GM12892 (cell line): Measurements from ENCODE around the gene NUPR2.

Experiments used
- POLR2A ChIP-seq: IDR thresholded peaks from 2 replicates; pipeline ENCODE4 v1.6.1; 2011; ENCODE audit warnings: low read depth, low read length, control low read depth
- POLR2AphosphoS5 ChIP-seq: IDR thresholded peaks from 2 replicates; pipeline ENCODE4 v1.6.1; 2011; ENCODE audit warnings: low read depth, low read length, control low read depth
- TAF1 ChIP-seq: IDR thresholded peaks from 2 replicates; pipeline ENCODE4 v1.6.1; 2011; ENCODE audit warnings: low read depth, mild to moderate bottlenecking, control low read depth, low read length, borderline replicate concordance

DNA sequence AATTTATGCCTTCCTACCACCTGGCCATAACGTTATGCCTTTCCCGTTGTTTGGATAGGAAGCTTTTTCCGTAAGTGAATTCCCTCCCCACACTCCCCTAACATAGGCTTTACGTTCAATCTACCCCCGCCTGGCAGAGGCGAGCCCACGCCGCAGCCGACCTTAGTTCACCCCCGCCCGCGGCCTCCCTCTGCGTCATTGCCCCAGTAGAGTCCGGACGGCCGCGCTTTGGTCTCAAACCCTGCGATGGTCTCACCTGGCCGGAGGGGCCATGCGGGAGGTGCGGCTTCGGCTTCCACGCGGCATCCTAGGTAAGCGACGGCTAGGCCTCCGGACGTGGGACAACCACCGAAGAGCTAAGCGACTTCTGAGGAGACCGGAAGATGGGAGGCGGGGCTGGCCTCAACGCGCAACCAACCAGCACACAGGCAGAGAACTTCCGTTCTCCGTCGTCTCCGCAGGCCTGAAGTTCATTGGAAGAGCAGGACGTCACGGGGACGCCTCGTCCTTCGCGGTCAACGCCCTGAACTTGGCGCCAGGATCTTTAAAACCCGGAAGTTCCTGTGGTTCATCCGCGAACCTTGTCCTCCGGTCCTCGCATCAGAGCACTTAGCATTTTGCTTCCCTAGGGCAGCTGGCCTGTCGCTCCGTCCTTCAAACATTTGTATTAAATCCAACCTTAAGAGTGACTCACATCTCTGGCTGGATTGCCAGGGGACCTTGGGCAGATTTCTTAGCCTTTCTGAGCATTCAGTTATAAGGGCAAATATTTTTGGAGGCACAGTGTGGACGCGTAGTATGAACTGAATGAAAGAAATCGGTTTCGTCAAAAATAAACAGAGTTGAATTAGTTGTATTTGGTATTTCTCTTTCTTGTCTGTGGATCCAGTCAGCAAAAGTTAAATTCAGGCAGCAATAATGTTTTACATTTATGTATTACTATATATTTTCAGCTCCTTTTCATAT is 9.8 kb downstream of the NUPR2 start, which contains the start of gene CHCHD2:
- TF ChIP-seq POLR2AphosphoS5 (peak; percentile 90), POLR2A (peak; percentile 90), TAF1 (peak; percentile 90)
